ENCODE data around the gene IQGAP3.

DNA sequence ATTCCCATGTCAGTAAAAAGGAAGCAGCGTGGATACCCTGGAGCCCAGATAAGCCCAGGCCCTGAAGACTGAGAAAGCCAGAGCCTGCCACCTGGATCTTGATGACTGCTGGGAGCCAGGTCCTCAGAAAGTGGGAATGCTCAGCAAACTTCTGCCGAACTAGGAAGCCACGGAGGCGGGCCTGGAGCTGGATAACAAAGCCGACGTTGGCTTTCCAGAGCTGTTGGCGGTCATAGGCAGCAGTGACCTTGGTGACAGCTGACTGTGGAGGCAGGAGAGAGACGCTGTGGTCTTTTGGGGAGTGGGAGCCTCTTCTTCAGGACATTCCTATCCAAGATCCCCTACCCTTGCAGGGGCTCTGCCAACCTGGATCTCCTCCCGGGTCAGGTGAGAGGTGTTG is 24.4 kb downstream of the IQGAP3 start:
- TF ChIP-seq, protein P1, sequence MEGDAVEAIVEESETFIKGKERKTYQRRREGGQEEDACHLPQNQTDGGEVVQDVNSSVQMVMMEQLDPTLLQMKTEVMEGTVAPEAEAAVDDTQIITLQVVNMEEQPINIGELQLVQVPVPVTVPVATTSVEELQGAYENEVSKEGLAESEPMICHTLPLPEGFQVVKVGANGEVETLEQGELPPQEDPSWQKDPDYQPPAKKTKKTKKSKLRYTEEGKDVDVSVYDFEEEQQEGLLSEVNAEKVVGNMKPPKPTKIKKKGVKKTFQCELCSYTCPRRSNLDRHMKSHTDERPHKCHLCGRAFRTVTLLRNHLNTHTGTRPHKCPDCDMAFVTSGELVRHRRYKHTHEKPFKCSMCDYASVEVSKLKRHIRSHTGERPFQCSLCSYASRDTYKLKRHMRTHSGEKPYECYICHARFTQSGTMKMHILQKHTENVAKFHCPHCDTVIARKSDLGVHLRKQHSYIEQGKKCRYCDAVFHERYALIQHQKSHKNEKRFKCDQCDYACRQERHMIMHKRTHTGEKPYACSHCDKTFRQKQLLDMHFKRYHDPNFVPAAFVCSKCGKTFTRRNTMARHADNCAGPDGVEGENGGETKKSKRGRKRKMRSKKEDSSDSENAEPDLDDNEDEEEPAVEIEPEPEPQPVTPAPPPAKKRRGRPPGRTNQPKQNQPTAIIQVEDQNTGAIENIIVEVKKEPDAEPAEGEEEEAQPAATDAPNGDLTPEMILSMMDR (conservative IDR thresholded peaks at IDR 0.05 in 1 of 2, IDR thresholded peaks at IDR 0.05 in 1 of 2; ENCODE audit: low read depth in 1 of 2, low read length in 2 of 2) = no peak
- no peak for TF ChIP-seq EZH2 (IDR thresholded peaks at IDR 0.05; ENCODE audit: low read length, missing control alignments)
